Spleen (tissue), 11 donors: ENCODE measurements around the gene SVIP. TPM values are rescaled to one million over a fixed set of nuclear protein-coding genes. Genes with fewer than 3 reads are reported as not detected.
A peak's percentile ranks its signal among the peaks of the same experiment; 100 is the strongest.

Experiments used
- DNase-seq: peaks from one replicate; pipeline ENCODE4 v3.0.0-alpha.2; 2020
- H3K27ac ChIP-seq, 8 donors: fragments of 200-600 bp; sonication (generic) in 7 of 8; 1 replicate in 4 of 8; 2 replicates in 4 of 8; pipeline versions ENCODE4 v1.5.0 to v1.8.0; 2016 to 2021; ENCODE audit warnings: inconsistent platforms in 4 of 8, mild to moderate bottlenecking in 4 of 8, moderate library complexity in 1 of 8
- H3K27me3 ChIP-seq, 7 donors: fragments of 200-600 bp; sonication (generic) in 6 of 7; replicated peaks in 1 of 7; 1 replicate in 4 of 7; 2 replicates in 3 of 7; pipeline versions ENCODE4 v1.5.0 to v1.8.0; 2016 to 2021; ENCODE audit warnings: inconsistent platforms in 3 of 7, mild to moderate bottlenecking in 1 of 7
- H3K36me3 ChIP-seq, 6 donors: fragments of 200-600 bp; sonication (generic) in 5 of 6; 1 replicate in 4 of 6; 2 replicates in 2 of 6; pipeline versions ENCODE4 v1.5.0 to v1.8.0; 2016 to 2021; ENCODE audit warnings: inconsistent platforms in 2 of 6
- H3K4me1 ChIP-seq, 6 donors: fragments of 200-600 bp; sonication (generic) in 5 of 6; 1 replicate in 3 of 6; 2 replicates in 3 of 6; pipeline versions ENCODE4 v1.5.0 to v1.8.0; 2016 to 2021; ENCODE audit warnings: inconsistent platforms in 3 of 6
- H3K4me3 ChIP-seq, 8 donors: fragments of 200-600 bp; sonication (generic) in 7 of 8; 1 replicate in 4 of 8; 2 replicates in 4 of 8; pipeline versions ENCODE4 v1.5.0 to v1.8.0; 2016 to 2021; ENCODE audit warnings: inconsistent platforms in 4 of 8, mild to moderate bottlenecking in 4 of 8, moderate library complexity in 2 of 8
- H3K9me3 ChIP-seq, 8 donors: fragments of 200-600 bp; sonication (generic) in 7 of 8; 1 replicate in 4 of 8; 2 replicates in 4 of 8; pipeline versions ENCODE4 v1.5.0 to v1.8.0; 2016 to 2021; ENCODE audit warnings: inconsistent platforms in 4 of 8
- CTCF ChIP-seq, 11 experiments: fragments of 200-600 bp in 7 of 11; fragments of 450-650 bp in 4 of 11; sonication (generic) in 4 of 11; IDR thresholded peaks in 8 of 11; conservative IDR thresholded peaks in 3 of 11; 1 replicate in 7 of 11; 2 replicates in 4 of 11; pipeline versions ENCODE4 v1.4.0 to v1.8.0; 2016 to 2021; ENCODE audit warnings: antibody characterized with exemption in 11 of 11, inconsistent platforms in 4 of 11, mild to moderate bottlenecking in 1 of 11
- POLR2A ChIP-seq, 3 donors: fragments of 450-650 bp; IDR thresholded peaks; one replicate each; pipeline ENCODE4 v1.5.1; 2017; ENCODE audit warnings: antibody characterized with exemption in 3 of 3, mild to moderate bottlenecking in 1 of 3
- POLR2AphosphoS5 ChIP-seq, 3 donors: sonication (generic); formaldehyde crosslinking; IDR thresholded peaks; one replicate each; pipeline ENCODE4 v1.5.1; 2017; ENCODE audit warnings: antibody characterized with exemption in 3 of 3
- WGBS, 5 donors: extraction: QIAGEN DNeasy Blood & Tissue Kit in 3 of 5; methylation state at CpG; one replicate each; pipeline versions ENCODE4 v1.1.5 to v1.1.7; 2013 to 2018; 5-methylcytosine and 5-hydroxymethylcytosine counted together
- intact Hi-C: fragments of 100-400 bp; cut with DNase I; formaldehyde crosslinking; loops from one replicate; pipeline ENCODE4 v1.15.0; 2023; ENCODE audit warnings: low total_unique reads
- polyA plus RNA-seq, 3 donors: library from polyadenylated mRNA; stranded (reverse); fragments of 200-250 nt; gene quantifications; one replicate each; pipeline ENCODE4 v1.2.1, GENCODE V29; 2013
- total RNA-seq, 7 donors: library from RNA; depleted of rRNA in 3 of 7; stranded (reverse); fragments of >200 nt in 3 of 7; fragmentation: NEBNext Ultra II Directional in 4 of 7; extraction: Animal tissue kit (Norgen Biotek cat#: 25700) in 4 of 7; gene quantifications; one replicate each; pipeline versions ENCODE4 v1.1.0 to v1.2.1, GENCODE V29; 2016 to 2021
- donor health status: healthy with polysubstance abuse.
- donor health status: DM: no; HTN: no; CAD: no; lungs with moderate emphysema.
- donor health status: DM: no; HTN: no; CAD: no.
- donor health status: Bipolar disorder and iron deficiency.
- donor health status: healthy.
- donor health status: DM: no; HTN: no; CAD: no.
- donor health status: DM: yes; HTN: yes; CAD: no.

The SVIP gene
- total and polyA plus RNA-seq, 10 donors = 11.2 to 30.0 (median 16.9) TPM

GRCh38 chr11:22808571-22809197, 20.9 kb downstream of the SVIP start:
- H3K36me3 ChIP-seq = no peaks in the 10 kb centered on the region
- TF ChIP-seq CTCF (IDR thresholded peaks at IDR 0.05 in 8 of 11, conservative IDR thresholded peaks at IDR 0.05 in 3 of 11) = no peak
- TF ChIP-seq POLR2A (IDR thresholded peaks at IDR 0.05) = no peak
- TF ChIP-seq POLR2AphosphoS5 (IDR thresholded peaks at IDR 0.05) = no peak
- DNase-seq = no peak
- intact Hi-C loops = no loop called here
- H3K27ac ChIP-seq = peak overlapping the region in 6 of 8 donors; percentile 10 to 65 (median 31)
- H3K4me1 ChIP-seq = peaks cover 8 to 21% (median 17%) of the 10 kb centered on the region in 6 donors
- no peaks in the 10 kb centered on the region for H3K27me3 ChIP-seq
- no peak overlapping the region for H3K4me3 ChIP-seq
- peaks cover 0 to 9% (median 0%) of the 10 kb centered on the region in 8 donors for H3K9me3 ChIP-seq
- 78 to 91% (median 88%) methylated on average over 3 of the region's 3 CpGs for WGBS, 5 donors

DNA sequence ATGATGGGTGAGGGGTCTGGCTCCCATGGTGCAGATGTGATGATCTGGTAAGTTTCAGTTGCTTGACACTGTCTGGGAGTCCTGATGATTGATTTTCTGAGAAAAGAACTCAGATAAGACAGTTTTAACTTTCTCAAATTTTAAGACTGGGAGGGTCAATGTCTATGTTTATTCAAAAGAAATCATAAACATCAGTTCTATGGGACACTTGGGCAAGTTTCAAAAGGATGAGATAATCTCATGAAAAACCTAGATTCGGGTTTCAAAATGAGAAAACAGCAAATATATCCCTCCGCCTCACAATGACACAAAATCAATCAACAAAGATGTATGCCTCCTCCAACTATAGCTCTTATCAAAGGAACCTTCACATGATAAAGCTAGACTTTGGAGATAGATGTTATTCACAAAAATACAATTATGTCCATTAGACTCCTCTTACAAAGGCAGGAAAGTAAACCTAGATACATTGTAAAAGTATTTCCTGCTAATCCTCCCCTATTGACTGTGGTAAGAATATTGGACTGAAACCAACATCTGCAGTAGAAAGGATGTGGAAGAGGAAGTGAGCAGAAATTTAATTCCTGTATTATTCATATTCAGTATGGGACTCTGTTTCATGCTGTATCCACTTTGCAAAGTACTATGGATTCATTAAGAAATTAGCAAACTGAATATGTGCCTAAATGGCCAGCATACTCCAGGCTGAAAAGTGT, 21.6 kb downstream of the SVIP start:
- Histone ChIP-seq H3K27me3 (no peaks in the 10 kb centered on the region), H3K27ac (peak overlapping the region in 6 of 8 donors; percentile 10 to 65 (median 38)), H3K4me3 (no peak overlapping the region), H3K36me3 (no peaks in the 10 kb centered on the region), H3K4me1 (peaks cover 8 to 21% (median 17%) of the 10 kb centered on the region in 6 donors), H3K9me3 (peaks cover 0 to 9% (median 0%) of the 10 kb centered on the region in 8 donors)
- DNase-seq = no peak
- intact Hi-C loops = no loop called here
- 52 to 75% (median 58%) methylated on average over 2 of the region's 2 CpGs for WGBS, 5 donors
- TF ChIP-seq POLR2A (IDR thresholded peaks at IDR 0.05) = no peak
- TF ChIP-seq CTCF (IDR thresholded peaks at IDR 0.05 in 8 of 11, conservative IDR thresholded peaks at IDR 0.05 in 3 of 11) = no peak
- no peak for TF ChIP-seq POLR2AphosphoS5 (IDR thresholded peaks at IDR 0.05)

DNA sequence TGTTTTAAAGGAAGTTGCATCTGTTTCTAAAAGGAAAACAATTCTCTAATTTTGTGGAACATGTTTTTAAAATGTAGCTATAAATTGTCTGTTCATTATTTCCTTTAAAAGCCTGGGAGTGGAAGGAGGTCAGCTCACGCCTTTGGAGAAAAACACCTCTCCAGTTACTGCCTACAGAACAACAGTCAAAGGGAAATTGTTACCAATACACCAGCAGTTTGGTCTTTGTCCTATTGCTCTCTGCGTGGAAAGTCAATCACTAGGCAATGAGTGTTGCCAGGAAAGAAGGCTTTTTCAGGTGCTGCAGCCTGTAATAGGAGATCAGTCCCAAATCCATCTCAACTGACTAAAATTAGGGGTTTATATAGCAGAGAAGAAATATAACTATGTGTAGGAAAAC, 22.2 kb downstream of the SVIP start:
- Histone ChIP-seq H3K9me3 (peaks cover 0 to 9% (median 0%) of the 10 kb centered on the region in 8 donors), H3K27me3 (no peaks in the 10 kb centered on the region), H3K27ac (peak overlapping the region in 1 of 8 donors; percentile 65), H3K36me3 (no peaks in the 10 kb centered on the region), H3K4me3 (no peak overlapping the region), H3K4me1 (peaks cover 8 to 21% (median 17%) of the 10 kb centered on the region in 6 donors)
- intact Hi-C loops = no loop called here
- TF ChIP-seq POLR2AphosphoS5 (IDR thresholded peaks at IDR 0.05) (no peak), POLR2A (IDR thresholded peaks at IDR 0.05) (no peak), CTCF (IDR thresholded peaks at IDR 0.05 in 8 of 11, conservative IDR thresholded peaks at IDR 0.05 in 3 of 11) (no peak)
- 60 to 87% (median 80%) methylated on average over 2 of the region's 2 CpGs for WGBS, 5 donors
- no peak for DNase-seq

- intact Hi-C loops = no loop called here
- H3K9me3 ChIP-seq = no peaks in the 10 kb centered on the region
- H3K27me3 ChIP-seq = no peaks in the 10 kb centered on the region
- no peak overlapping the region for H3K27ac ChIP-seq
- H3K4me1 ChIP-seq = peaks cover 0 to 8% (median 6%) of the 10 kb centered on the region in 6 donors
- no peaks in the 10 kb centered on the region for H3K36me3 ChIP-seq
- DNase-seq = no peak
- WGBS, 5 donors = 82 to 94% (median 89%) methylated on average over 4 of the region's 4 CpGs
- TF ChIP-seq CTCF (IDR thresholded peaks at IDR 0.05 in 8 of 11, conservative IDR thresholded peaks at IDR 0.05 in 3 of 11) (no peak), POLR2A (IDR thresholded peaks at IDR 0.05) (no peak), POLR2AphosphoS5 (IDR thresholded peaks at IDR 0.05) (no peak)
- no peak overlapping the region for H3K4me3 ChIP-seq
Measured at GRCh38 chr11:22802861-22803260, 26.7 kb downstream of the SVIP start.
